Measurements from ENCODE around the gene ZBED4.

DNA sequence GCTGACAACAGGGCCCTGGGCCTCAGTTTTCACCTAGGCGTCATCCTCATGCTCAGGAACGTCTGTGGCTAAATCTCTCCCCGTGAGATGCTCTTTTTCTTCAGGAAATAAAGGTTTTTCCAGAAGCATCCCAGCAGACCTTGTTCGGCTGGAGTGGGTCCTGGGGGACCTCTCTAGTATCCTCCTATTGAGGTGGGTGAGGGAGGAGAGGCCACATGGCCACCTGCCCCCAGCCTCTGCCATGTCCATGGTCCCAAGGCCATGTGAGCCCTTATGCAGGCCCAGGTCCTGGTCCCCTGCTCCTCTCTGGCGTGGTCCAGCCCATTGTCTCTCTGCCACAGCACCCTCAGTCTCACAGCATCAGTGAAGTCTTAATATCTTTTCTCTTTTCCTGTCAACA lies 42.6 kb downstream of the ZBED4 start:
- TF ChIP-seq POLR2A (IDR thresholded peaks at IDR 0.05): no peak
- no peak for TF ChIP-seq CTCF (IDR thresholded peaks at IDR 0.05)
